HG02610 (cell line): ENCODE measurements around the gene BFSP2.

ENCODE experiments used
- ATAC-seq: cut with Tn5 transposase; IDR thresholded peaks from one replicate; pipeline ENCODE4 v1.9.1; 2021; ENCODE audit warnings: mild to moderate bottlenecking, moderate library complexity; ENCODE audit not compliant: unreplicated experiment

Gene BFSP2

GRCh38 chr3:133381346-133382109 is 18.3 kb upstream of the BFSP2 start:
- ATAC-seq: no peak

GRCh38 chr3:133383175-133383574 is 16.7 kb upstream of the BFSP2 start:
- ATAC-seq: no peak

DNA sequence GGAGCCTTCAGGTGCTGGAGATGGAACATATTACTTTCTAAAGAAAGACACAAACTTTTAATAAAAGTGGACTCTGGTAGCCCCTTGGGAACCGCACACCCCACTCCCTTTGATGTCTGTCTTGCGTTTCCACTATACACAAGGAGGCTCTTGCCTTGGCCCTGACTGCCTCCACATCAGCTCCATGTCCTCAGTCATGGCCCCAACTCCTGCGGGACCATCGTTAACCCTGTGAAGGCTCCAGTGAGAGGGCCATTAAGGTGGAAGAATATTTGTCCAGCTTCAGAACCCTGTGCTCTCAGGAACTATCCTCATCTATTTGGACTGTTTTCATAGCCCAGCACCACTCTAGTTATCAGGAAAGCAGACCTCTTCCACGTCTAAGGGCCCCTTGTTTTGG is 16.1 kb upstream of the BFSP2 start:
- ATAC-seq: no peak

DNA sequence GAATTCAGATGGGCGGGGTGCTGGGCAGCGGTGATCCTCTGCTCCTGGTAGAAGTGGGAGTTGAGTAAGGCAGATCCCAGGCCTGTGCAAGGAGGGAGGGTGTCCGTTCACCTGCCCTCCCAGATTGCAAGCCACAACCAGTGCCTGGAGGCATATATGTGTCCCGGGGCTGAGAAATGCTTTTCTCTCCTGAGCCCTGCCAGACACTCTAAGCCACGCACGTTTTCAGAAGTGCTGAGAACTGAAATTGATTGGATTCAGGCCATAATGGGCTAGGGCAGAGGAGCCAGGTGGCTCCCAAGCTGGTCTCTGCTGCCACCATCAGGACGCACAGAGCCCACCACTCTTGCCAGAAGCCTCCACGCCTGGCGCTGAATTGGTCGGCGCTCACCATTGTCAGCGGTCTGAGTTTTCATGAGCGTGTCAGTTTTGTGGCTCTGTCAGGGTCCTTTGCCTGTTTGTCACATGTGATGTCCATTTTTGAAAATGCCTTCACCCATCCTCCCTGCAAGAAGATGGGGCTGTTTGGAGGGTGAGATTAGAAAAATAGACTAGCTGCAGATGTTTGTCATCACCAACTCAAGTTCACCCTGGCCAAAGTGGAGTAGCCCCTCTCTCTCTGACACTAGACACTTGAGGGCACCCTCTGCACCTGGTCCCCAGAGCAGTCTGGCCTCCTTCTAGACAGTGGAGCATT is 15.4 kb upstream of the BFSP2 start:
- ATAC-seq: peak; percentile 66

GRCh38 chr3:133386876-133387275 is 13.0 kb upstream of the BFSP2 start:
- ATAC-seq: no peak

DNA sequence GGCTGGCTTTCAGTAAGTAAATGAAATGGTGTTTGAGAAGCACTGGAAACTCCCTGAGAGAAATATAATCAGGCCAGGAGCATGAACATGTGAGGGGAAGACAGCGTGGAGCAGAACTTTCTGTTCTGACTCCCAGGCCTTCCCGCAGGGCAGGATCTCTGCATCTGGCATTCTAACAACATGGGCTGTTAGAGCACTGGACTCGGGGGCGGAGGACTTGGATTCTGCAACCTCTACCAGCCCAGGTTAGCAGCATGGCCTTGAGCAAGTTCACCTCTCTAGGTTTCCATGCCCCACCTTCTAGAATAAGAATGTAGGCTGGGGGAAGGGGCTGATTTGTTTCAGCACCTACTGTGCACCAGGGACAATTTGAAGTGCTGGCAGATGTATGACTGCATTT is 12.5 kb upstream of the BFSP2 start:
- ATAC-seq: no peak

- no peak for ATAC-seq
These were observed 11.0 kb upstream of the BFSP2 start for GRCh38 chr3:133388696-133389395.

GRCh38 chr3:133390715-133391114 is 9.1 kb upstream of the BFSP2 start:
- no peak for ATAC-seq

DNA sequence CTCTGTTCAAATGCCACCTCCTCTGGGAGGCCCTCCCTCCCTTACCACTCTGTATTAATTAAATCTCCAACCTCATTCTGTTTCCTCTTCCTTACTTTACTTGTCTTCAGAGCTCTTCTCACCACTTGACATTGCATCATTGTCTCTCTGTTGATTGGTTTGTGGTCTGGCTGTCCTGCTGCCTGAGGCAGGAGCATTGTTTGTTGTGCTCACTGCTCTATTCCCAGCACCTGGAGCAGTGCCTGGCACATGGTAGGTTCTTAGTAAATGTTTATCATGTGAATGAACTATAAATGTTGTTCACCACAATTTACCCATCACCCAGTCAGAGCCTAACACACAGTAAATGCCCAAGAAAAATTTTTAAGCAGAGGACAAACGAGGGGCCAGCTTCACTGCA is 6.7 kb upstream of the BFSP2 start:
- no peak for ATAC-seq

- no peak for ATAC-seq
These were observed 6.0 kb upstream of the BFSP2 start for GRCh38 chr3:133393691-133394474.

DNA sequence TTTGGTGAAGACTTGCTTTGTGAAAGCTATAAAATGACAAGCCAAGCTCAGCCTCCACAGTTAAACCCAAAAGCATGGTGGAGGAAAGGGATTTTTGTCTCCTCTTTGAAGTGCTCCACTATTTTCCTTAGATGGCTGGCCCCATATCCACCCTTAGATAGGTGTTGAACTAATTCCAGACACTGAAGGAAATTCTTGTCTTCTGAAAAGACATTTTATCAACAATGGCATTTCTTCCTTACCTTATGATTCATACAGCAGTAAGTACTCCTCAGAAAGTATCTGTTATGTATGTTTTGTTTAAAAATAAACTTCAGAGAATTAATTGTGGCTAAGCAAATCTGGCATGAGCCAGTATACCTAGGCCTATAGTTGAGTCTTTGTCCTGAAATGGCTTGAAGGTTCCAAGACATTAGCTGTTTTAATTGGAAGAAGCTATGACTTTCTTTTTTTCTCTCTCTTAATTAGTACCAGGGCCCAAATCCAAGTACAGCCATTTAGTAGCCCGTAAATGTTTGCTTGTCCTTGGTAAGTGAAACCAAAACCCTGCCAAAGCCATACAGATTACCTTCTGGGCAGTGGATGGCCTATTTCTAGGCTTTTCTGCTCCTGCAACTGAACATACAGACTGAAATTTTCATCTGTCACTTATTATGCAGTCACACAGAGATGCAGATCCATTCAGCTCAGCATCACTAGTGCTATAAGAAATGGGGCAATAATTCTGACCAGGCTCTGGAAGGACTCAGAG is 5.1 kb upstream of the BFSP2 start:
- no peak for ATAC-seq

DNA sequence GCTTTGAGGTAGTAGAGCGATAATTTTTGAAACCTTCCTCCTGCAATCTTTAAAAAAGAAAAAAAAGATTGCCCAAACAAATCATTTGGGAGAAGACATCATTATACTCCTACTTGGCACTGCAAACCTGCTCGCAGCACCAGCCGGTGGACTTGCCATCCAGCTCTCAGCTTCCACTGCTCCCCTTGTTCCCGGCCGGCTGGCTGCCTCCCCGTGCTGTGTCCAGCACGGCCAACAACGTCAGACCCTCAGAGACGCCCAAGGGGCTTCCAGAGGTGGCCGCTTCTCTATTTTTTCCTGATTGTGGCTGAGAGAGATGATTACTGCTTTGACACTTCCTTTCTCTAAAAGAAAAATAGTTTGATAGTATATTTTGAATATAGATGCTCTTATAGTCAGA is 3.0 kb upstream of the BFSP2 start:
- no peak for ATAC-seq

DNA sequence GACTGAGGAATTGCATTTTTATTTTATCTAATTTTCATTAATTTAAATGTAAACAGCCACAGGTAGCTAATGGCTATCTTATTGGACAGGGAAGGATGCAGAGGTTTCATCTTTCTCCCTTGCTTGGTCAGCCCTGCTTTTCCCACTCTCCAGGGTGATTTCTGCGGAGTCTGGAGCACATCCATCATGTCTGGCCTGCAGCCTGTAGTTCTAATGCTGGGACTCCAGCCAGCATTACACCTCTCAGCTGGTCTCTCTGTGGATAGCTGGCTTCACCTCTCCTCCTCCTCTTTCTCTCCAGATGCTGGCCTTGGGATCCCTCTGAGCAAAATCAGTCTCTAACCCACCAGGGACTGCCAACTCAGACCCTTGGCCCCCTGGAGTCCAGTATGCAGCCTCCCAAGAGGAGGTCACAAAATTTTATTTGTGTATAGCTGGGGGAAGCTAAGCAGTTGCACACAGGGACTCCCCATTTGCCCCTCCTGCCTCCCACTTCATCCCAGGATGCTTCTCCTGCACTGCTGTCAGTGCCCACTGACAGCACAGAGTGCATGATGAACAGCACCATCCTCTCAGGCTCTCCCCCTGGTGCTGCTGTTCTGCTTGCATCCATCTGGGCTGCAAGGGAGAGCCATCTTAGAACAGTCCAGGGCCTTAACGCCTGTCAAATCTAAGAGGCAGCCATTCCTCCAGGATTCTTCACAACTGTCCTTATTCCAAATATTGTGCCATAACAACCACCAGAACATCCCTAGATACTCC is 1.7 kb downstream of the BFSP2 start:
- no peak for ATAC-seq

DNA sequence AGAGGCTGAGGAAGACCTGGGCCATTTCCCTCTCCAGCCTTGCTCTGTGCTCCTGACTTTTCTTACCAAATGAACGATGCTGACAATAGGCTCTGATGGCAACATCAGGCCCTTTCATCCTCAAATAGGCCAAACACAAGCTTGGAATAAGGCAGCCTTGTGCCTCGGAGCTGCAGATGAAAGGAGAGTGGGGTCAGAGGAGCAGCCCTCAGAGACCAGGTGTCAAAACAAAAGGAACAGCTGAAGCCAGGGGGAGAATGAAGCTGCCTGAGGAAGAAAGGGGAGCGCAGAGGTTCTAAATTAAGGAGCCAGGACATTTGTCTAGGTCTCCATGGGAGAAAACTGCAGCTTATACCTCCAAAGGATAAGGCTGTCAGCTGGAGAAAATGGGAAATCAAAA is 5.1 kb downstream of the BFSP2 start:
- no peak for ATAC-seq

DNA sequence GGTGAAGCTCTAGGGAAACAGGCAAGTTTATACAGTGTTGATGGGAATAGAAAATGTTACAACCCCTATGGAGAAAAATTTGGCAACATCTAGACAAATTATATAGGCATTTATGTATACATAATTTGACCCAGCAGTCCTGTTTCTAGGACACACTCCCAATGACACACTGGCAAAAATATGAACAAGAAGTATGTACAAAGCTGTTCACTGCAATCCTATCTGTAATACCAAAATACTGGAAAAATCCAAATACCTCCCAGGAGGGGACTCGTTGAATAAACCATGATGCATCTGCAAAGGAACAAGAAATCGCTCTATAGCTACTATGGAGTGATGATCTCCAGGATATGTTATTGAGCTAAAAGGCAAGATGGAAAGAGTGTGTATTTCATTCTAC is 8.5 kb downstream of the BFSP2 start:
- ATAC-seq: no peak

DNA sequence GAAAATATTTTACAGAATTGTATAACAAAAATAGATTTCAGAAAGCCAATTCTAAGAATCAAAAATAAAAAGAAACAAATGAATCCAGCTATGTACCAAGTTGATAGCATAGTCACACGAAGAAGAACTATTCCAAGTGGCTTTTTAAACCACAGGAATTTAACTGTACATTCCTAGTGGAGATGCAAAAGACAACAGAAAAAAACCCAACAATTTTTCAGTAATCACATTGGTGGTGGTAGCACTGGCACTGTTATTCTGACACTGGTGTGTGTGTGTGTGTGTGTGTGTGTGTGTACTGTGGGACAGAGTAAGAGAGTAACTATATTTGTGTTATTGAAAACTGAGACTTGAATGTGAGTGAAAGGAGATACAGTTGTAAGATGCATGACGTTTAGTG is 9.1 kb downstream of the BFSP2 start:
- no peak for ATAC-seq

- ATAC-seq: no peak
These were observed 10.5 kb downstream of the BFSP2 start for GRCh38 chr3:133410191-133410892.

- ATAC-seq: no peak
These were observed 12.6 kb downstream of the BFSP2 start for GRCh38 chr3:133412183-133413132.
